Right ventricle myocardium inferior (tissue), 1 donor: ENCODE results near the gene ANKZF1. TPM values are rescaled to one million over a fixed set of nuclear protein-coding genes. Genes with fewer than 3 reads are reported as not detected.
"Not testable (repeated sequence)": the region's sequence is repeated elsewhere in the genome, so short reads cannot be mapped to it uniquely, and the experiment has no call there.

Experiments used
- ATAC-seq: fragments of 200-7000 bp; cut with Tn5 transposase; one replicate; pipeline ENCODE4 v1.9.1; 2020; ENCODE audit warnings: mild to moderate bottlenecking, moderate library complexity
- DNase-seq: peaks from one replicate; pipeline ENCODE4 v3.0.0; 2021; ENCODE audit errors: missing footprints
- intact Hi-C: fragments of 100-400 bp; cut with DNase I; formaldehyde crosslinking; loops from one replicate; pipeline ENCODE4 v1.11.0; 2022
- long read RNA-seq: library from polyadenylated mRNA; unstranded; transcript quantifications from one replicate; pipeline ENCODE4 v2.0.0, GENCODE V29; 2021
- total RNA-seq: library from RNA; stranded (reverse); fragmentation: NEBNext Ultra II Directional; extraction: Animal tissue kit (Norgen Biotek cat#: 25700); gene quantifications from one replicate; pipeline ENCODE4 v1.2.1, GENCODE V29; 2021
- donor health status: DM: no; HTN: yes; CAD: no; lungs with severe emphysema.

Gene ANKZF1
- 26.6 TPM for total RNA-seq
- long read RNA-seq, transcript ANKZF1-201 (14 exons, 2,579 nt): major isoform, 16 of 26 reads
- long read RNA-seq, partial matches to known transcripts: 0 of 26 reads
- long read RNA-seq, other reads (novel, unspliced or antisense): 9 of 26 reads

DNA sequence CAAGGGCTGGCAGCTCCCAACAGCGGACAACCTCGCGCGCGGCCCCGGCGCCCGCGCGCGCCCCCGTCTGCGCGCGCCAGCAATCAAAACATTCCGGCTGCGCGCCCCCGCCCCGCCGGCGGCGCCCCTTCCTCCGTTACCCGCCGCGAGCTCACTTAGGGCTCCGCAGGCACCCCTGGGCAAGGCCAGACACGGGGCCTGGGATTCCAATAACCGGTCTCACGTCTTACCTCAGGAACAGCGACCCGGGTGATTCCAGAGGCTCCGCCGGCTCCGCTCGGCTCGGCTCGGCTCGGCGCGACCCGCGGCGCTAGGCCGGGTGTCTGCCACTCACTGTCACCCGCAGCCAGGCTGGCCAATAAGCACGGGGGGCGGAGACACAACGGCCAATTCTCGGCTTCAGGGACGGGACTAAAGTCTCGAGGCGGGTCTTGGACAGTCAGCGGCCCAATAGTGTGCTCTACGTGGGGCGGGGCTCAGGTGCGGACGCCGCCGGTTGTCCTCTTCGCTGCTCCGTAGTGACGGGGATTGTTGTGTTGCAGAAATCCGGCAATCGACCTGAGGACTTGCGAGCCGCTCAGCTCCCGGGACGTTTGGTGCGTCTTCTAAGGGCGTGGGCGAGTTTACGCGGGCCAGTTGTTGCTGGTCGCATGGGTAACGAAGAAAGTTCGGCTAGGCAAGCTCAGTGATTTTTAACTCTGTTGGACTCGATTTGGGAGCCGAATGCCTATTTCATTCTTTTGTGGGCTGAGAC, at the start of gene ANKZF1, which contains the start of gene ATG9A:
ANKZF1 (plus strand) TSS at position 502 of the 754 bp plus-strand sequence. CDS start 452 bp downstream, outside the sequence.
ATG9A (minus strand) TSS at position 332 of the 754 bp plus-strand sequence. CDS start 1,612 bp downstream, outside the sequence.
- peak; percentile 99 for DNase-seq
- intact Hi-C loops: loop anchor here (2.0 to 5.0 kb wide), 2 partner anchors 23 to 48 kb away; partner anchors contain the start of genes DNAJB2 and ZFAND2B
- ATAC-seq: peak; percentile 99

GRCh38 chr2:219180961-219181360, 48.6 kb upstream of the ANKZF1 start:
- no peak for ATAC-seq

GRCh38 chr2:219181531-219181930, 48.1 kb upstream of the ANKZF1 start:
- intact Hi-C loops: no loop called here
- no peak for ATAC-seq
- DNase-seq: no peak

More at GRCh38 chr2:219180961-219181360, 48.6 kb upstream of the ANKZF1 start:
- no peak for DNase-seq
- intact Hi-C loops: no loop called here

GRCh38 chr2:219182331-219183150, 47.1 kb upstream of the ANKZF1 start:
- intact Hi-C loops: no loop called here
- ATAC-seq (no peak), DNase-seq (no peak)

DNA sequence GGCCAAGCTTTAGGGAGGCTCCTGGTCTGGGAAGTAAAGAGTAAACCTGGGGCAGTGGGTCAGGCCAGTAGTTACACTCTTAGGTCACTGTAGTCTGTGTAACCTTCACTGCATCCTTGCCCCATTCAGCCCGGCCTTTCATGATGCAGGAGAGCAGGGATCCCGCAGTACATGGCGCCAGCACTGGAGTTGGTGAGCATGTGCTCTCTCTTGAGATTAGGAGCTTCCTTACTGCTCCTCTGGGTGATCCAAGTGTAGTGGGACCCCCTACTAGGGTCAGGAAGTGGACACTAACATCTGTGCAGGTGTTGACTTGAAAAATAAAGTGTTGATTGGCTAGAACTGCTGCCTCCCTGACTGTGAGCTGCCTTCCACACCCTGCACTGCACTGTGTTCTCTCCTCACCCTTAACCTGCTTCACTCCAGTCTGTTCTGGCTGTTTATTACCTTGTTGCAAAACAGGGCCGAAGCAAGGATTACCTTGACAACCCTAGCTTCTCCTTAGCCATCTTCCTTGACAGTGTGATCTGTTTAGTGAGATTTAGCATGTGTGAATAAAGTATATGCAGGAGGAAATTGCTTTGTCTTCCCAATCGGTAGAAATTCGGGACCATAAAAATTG, 46.3 kb upstream of the ANKZF1 start:
- intact Hi-C loops: no loop called here
- ATAC-seq (no peak), DNase-seq (no peak)

- ATAC-seq (no peak), DNase-seq (no peak)
- intact Hi-C loops: no loop called here
Measured at GRCh38 chr2:219184121-219184520, 45.5 kb upstream of the ANKZF1 start.

- no peak for ATAC-seq
- intact Hi-C loops: no loop called here
- DNase-seq: no peak
Measured at GRCh38 chr2:219186754-219187456, 42.7 kb upstream of the ANKZF1 start.

GRCh38 chr2:219197388-219197787, 32.2 kb upstream of the ANKZF1 start:
- intact Hi-C loops: no loop called here
- ATAC-seq: no peak

GRCh38 chr2:219198974-219199373, 30.6 kb upstream of the ANKZF1 start:
- intact Hi-C loops: no loop called here
- DNase-seq (no peak), ATAC-seq (no peak)

More at GRCh38 chr2:219197388-219197787, 32.2 kb upstream of the ANKZF1 start:
- no peak for DNase-seq

DNA sequence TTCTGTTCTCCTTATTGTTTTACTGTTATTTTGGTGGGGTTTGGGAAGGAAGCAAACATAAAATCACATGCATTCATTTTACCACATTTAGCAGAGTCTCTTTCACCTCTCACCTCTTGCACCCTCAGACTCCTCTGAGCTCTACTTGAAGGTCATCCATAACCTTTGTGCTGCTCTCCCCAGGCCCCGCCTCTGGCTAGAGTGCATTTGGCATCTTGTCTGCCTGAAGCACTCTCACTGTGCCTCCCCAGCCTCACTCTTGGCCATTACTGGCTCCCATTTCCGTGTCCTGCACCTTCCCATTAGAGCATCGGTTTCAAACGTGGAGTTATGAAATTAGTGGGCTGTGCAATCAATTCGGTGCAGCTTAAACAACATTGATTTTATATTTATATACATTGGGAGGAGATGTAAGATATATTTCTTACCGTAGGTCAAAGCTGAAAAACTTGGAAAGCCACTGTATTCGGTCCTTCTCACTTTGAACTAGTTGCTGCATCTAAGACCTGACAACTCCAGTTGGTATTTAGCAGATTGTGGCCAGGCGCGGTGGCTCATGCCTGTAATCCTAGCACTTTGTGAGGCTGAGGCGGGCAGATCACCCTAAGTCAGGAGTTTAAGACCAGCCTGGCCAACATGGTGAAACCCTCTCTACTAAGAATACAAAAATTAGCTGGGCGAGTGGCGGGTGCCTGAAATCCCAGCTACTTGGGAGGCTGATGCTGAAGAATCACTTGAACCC, 30.0 kb upstream of the ANKZF1 start:
- no peak for ATAC-seq
- intact Hi-C loops: no loop called here
- DNase-seq: no peak

GRCh38 chr2:219200502-219201326, 28.9 kb upstream of the ANKZF1 start:
- DNase-seq, ATAC-seq, intact Hi-C loops: not testable (repeated sequence)

DNA sequence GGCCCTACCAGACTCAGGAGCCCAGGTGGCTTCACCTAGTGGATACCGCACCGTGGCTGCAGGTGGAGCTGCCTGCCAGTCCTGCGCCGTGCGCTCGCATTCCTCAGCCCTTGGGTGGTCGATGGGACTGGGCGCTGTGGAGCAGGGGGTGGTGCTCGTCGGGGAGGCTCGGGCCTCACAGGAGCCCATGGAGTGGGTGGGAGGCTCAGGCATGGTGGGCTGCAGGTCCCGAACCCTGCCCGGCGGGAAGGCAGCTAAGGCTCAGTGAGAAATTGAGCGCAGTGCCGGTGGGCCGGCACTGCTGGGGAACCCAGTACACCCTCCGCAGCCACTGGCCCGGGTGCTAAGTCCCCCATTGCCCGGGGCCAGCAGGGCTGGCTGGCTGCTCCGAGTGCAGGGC, 28.3 kb upstream of the ANKZF1 start:
- ATAC-seq, intact Hi-C loops, DNase-seq: not testable (repeated sequence)

- intact Hi-C loops: no loop called here
- DNase-seq (no peak), ATAC-seq (no peak)
Measured at GRCh38 chr2:219204425-219205164, 25.0 kb upstream of the ANKZF1 start.

DNA sequence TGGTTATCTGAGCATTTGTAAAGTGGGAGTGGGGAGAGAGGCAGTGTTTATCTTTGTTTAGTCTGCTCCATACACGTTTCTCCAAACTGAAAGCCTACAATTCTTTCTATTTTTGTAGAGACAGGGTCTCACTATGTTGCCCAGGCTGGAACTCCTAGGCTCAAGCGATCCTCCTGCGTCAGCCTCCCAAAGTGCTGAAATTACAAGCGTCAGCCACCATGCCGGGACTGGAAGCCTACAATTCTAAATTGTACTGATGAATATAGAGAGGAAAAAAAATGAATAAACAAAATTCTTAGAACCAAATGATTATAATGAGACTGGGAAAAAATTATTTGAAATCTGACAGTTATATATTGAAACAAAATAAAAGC, 24.5 kb upstream of the ANKZF1 start:
- DNase-seq: no peak
- ATAC-seq: no peak
- intact Hi-C loops: no loop called here

DNA sequence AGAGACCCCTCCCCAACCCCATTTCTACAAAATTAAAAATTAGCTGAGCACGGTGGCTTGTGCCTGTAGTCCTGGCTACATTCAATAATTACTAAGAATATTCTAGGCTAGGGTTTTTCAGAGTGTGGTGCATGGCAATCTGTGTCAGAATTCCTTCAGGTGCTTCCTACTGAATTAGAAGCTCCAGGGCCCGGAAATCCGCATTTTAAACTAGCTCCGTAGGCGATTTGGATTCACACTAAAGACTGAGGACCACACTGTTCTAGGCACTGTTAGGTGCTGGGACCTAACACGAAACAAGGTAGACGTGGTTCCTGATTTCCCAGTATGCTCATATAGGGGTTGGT, 23.7 kb upstream of the ANKZF1 start:
- DNase-seq: no peak
- ATAC-seq: no peak
- intact Hi-C loops: loop anchor here (1.0 to 2.0 kb wide), 3 partner anchors 23 to 73 kb away; partner anchors contain the start of genes ANKZF1, ATG9A, CNPPD1 and DNAJB2
